ENCODE measurements around the gene AS3MT.
"Not testable (repeated sequence)": the region's sequence is repeated elsewhere in the genome, so short reads cannot be mapped to it uniquely, and the experiment has no call there.

Gene AS3MT

GRCh38 chr10:102923601-102924000 lies 54.3 kb downstream of the AS3MT start:
- no peak for DNase-seq

- DNase-seq, result no peak
These were observed 57.6 kb downstream of the AS3MT start for GRCh38 chr10:102926842-102927241.

GRCh38 chr10:102927311-102928010 lies 58.2 kb downstream of the AS3MT start:
- DNase-seq, result no peak

- not testable (repeated sequence) for DNase-seq
These were observed 59.2 kb downstream of the AS3MT start for GRCh38 chr10:102928442-102928841.

GRCh38 chr10:102930720-102931119 lies 61.5 kb downstream of the AS3MT start:
- DNase-seq, result no peak

GRCh38 chr10:102931643-102932042 lies 62.4 kb downstream of the AS3MT start:
- DNase-seq, result no peak

GRCh38 chr10:102935505-102935904 lies 66.2 kb downstream of the AS3MT start:
- DNase-seq, result no peak

GRCh38 chr10:102935939-102936605 lies 66.8 kb downstream of the AS3MT start:
- peak in 1 of 2 experiments; percentile 6 for DNase-seq

GRCh38 chr10:102941401-102941800 lies 72.1 kb downstream of the AS3MT start:
- DNase-seq, result no peak

- no peak for DNase-seq
These were observed 76.2 kb downstream of the AS3MT start for GRCh38 chr10:102945449-102945848.

- no peak for DNase-seq
These were observed 76.7 kb downstream of the AS3MT start for GRCh38 chr10:102945962-102946361.

- no peak for DNase-seq
These were observed 77.7 kb downstream of the AS3MT start for GRCh38 chr10:102946992-102947391.

- no peak for DNase-seq
These were observed 78.9 kb downstream of the AS3MT start for GRCh38 chr10:102948176-102948575.

- DNase-seq, result no peak
These were observed 79.5 kb downstream of the AS3MT start for GRCh38 chr10:102948786-102949185.

- no peak for DNase-seq
These were observed 80.6 kb downstream of the AS3MT start for GRCh38 chr10:102949916-102950315.

- DNase-seq, result no peak
These were observed 82.0 kb downstream of the AS3MT start for GRCh38 chr10:102951316-102951715.

All from stimulated activated CD4-positive, alpha-beta T cell treated with anti-CD3 and anti-CD28 coated beads, Interleukin-4, amount 100 ng/mL, for 4 hours (primary cell).